Measurements from ENCODE around the gene OVCH1. TPM values are rescaled to one million over a fixed set of nuclear protein-coding genes. Genes with fewer than 3 reads are reported as not detected.
A peak's percentile ranks its signal among the peaks of the same experiment; 100 is the strongest.

OVCH1 gene
- total RNA-seq, 1 donor from 2014 or later = not detected

DNA sequence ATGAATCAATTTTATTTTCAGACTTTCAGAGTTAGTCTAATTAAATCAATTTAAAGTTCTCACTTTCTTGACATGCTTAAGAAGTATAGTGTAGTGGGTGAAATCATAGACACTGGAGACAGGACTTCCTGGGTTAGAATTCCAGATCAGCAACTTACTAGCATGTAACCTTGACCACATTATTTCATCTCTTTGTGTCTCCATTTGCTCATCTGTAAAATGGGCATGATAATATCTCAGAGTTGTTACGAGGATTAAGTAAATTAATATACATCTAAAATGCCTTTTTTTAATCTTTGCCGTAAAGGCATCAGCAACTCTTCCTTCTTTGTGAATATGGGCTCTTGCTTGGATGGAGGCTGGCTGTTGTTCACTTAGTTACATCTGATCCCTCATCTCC lies 115.2 kb downstream of the OVCH1 start:
- H3K36me3 ChIP-seq (ENCODE audit: control insufficient read depth, insufficient read depth, low read length) = no peaks in the 10 kb centered on the region
- DNase-seq (ENCODE audit: low read depth) = no peak
- no peaks in the 10 kb centered on the region for H3K27me3 ChIP-seq (ENCODE audit: control insufficient read depth, insufficient read depth, low read length)
- TF ChIP-seq, protein P1, sequence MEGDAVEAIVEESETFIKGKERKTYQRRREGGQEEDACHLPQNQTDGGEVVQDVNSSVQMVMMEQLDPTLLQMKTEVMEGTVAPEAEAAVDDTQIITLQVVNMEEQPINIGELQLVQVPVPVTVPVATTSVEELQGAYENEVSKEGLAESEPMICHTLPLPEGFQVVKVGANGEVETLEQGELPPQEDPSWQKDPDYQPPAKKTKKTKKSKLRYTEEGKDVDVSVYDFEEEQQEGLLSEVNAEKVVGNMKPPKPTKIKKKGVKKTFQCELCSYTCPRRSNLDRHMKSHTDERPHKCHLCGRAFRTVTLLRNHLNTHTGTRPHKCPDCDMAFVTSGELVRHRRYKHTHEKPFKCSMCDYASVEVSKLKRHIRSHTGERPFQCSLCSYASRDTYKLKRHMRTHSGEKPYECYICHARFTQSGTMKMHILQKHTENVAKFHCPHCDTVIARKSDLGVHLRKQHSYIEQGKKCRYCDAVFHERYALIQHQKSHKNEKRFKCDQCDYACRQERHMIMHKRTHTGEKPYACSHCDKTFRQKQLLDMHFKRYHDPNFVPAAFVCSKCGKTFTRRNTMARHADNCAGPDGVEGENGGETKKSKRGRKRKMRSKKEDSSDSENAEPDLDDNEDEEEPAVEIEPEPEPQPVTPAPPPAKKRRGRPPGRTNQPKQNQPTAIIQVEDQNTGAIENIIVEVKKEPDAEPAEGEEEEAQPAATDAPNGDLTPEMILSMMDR (IDR thresholded peaks at IDR 0.05; ENCODE audit: insufficient read depth, low read length, poor library complexity, severe bottlenecking) = no peak
- H3K4me3 ChIP-seq (ENCODE audit: low read depth, low read length) = no peak overlapping the region

DNA sequence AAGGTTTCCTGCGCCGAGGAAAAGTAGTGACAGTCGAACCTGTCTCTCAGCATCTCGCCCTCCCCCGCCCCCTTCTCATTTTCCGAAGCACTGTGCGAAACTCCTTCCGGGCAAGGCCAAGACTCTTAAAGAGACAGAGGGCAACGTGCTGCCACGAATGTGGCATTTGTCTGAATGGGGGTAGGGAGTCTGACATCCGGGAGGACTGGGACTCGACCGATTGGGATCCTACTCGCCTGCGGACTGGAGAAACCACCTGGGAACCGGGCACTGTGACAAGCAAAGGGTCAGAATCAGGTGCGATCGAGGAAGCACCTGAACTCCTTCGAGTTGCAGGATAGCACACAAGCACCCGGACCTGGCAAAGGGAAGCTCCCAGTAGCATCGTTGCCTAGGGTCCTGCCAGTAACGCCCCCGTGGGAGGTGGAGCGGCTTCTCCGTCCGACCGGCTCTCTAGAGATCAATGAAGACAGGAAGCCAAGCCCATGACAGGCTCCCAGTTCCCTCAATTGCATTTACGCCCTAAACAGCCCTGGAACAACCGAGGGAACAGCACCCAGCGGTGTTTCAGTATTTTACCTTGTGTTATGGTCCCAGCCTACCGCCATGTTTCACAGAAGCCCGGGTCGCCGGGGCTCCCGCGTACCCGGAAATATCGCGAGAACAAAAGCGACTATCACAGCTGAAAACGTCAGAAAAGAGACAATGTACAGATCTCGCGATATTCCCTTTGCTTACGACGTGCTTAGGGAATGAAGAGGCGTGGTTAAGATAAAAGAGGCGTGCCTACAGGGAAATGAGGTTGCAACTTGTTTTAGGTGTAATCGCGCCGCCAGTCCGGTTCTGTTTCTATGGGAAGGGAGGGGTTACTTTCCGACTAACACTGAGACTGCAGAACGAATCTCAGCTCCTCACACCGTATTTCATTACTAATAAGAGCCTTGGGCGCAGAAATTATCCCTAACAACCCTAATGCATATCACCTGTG lies 116.7 kb downstream of the OVCH1 start, which contains the start of gene ERGIC2:
Gene ERGIC2 (minus strand): TSS at position 637 of the 988 bp plus-strand sequence. CDS start 9,539 bp downstream, outside the sequence.
- Histone ChIP-seq H3K36me3 (ENCODE audit: control insufficient read depth, insufficient read depth, low read length) (no peaks in the 10 kb centered on the region), H3K4me3 (ENCODE audit: low read depth, low read length) (peak within 1 kb of the TSS; percentile 61), H3K27me3 (ENCODE audit: control insufficient read depth, insufficient read depth, low read length) (no peaks in the 10 kb centered on the region)
- peak; percentile 98 for DNase-seq (ENCODE audit: low read depth)
- TF ChIP-seq, protein P1 (IDR thresholded peaks at IDR 0.05; ENCODE audit: insufficient read depth, low read length, poor library complexity, severe bottlenecking) = no peak

Other genes starting within 250 kb of the OVCH1 start
- 49.6 and 53.7 TPM in 2 replicates for gene ERGIC2, start 116.5 kb downstream of the OVCH1 start, total RNA-seq

Data from kidney epithelial cell (primary cell).